ENCODE data around the gene BACH2.

Gene BACH2

GRCh38 chr6:90088009-90088408 is 208.6 kb downstream of the BACH2 start:
- Histone ChIP-seq H2BK5ac (ENCODE audit: low read depth, low read length, poor library complexity, severe bottlenecking) (no peak overlapping the region), H3K4me2 (ENCODE audit: low read length, poor library complexity, severe bottlenecking) (no peak overlapping the region), H3K23ac (ENCODE audit: low read length in 2 of 2) (no peak overlapping the region), H3K36me3 (ENCODE audit: control insufficient read depth in 1 of 2, insufficient read depth in 2 of 2, low read depth in 1 of 2, low read length in 2 of 2) (no peaks in the 10 kb centered on the region), H3K14ac (ENCODE audit: low read length in 2 of 2) (no peak overlapping the region), H3K79me1 (replicated peaks; ENCODE audit: low read length, poor library complexity, severe bottlenecking) (no peaks in the 10 kb centered on the region), H2AFZ (ENCODE audit: low read depth, low read length) (no peak overlapping the region), H2BK15ac (ENCODE audit: low read depth, poor library complexity, severe bottlenecking) (no peak overlapping the region), H2AK5ac (ENCODE audit: low read length, severe bottlenecking) (no peak overlapping the region), H3K27ac (ENCODE audit: low read length, poor library complexity, severe bottlenecking) (no peak overlapping the region), H4K91ac (ENCODE audit: low read length) (no peak overlapping the region), H3K9ac (ENCODE audit: low read length) (no peak overlapping the region), H3K18ac (ENCODE audit: low read depth in 1 of 2, low read length in 2 of 2) (no peak overlapping the region), H3K4ac (ENCODE audit: low read depth in 1 of 2, low read length in 2 of 2) (no peak overlapping the region), H3K27me3 (ENCODE audit: control insufficient read depth in 1 of 2, insufficient read depth in 1 of 2, low read length in 2 of 2) (no peaks in the 10 kb centered on the region), H4K8ac (ENCODE audit: low read length) (no peak overlapping the region), H3K4me3 (ENCODE audit: insufficient read depth in 1 of 2, low read depth in 1 of 2, low read length in 2 of 2) (no peak overlapping the region), H2BK120ac (ENCODE audit: low read depth, low read length) (no peak overlapping the region), H2BK12ac (ENCODE audit: low read length in 2 of 2) (no peak overlapping the region), H3K9me3 (ENCODE audit: control insufficient read depth, low read length) (no peaks in the 10 kb centered on the region), H3K4me1 (ENCODE audit: control insufficient read depth, insufficient read depth, low read depth, low read length) (no peaks in the 10 kb centered on the region)
- peak; percentile 70 for DNase-seq

GRCh38 chr6:90087106-90087833 is 209.4 kb downstream of the BACH2 start:
- Histone ChIP-seq H2AFZ (ENCODE audit: low read depth, low read length) (no peak overlapping the region), H3K4me3 (ENCODE audit: insufficient read depth in 1 of 2, low read depth in 1 of 2, low read length in 2 of 2) (no peak overlapping the region), H3K4me1 (ENCODE audit: control insufficient read depth, insufficient read depth, low read depth, low read length) (no peaks in the 10 kb centered on the region), H3K9ac (ENCODE audit: low read length) (no peak overlapping the region), H3K79me1 (replicated peaks; ENCODE audit: low read length, poor library complexity, severe bottlenecking) (no peaks in the 10 kb centered on the region), H3K36me3 (ENCODE audit: control insufficient read depth in 1 of 2, insufficient read depth in 2 of 2, low read depth in 1 of 2, low read length in 2 of 2) (no peaks in the 10 kb centered on the region), H2BK120ac (ENCODE audit: low read depth, low read length) (no peak overlapping the region), H3K27me3 (ENCODE audit: control insufficient read depth in 1 of 2, insufficient read depth in 1 of 2, low read length in 2 of 2) (no peaks in the 10 kb centered on the region), H2BK5ac (ENCODE audit: low read depth, low read length, poor library complexity, severe bottlenecking) (no peak overlapping the region), H2AK5ac (ENCODE audit: low read length, severe bottlenecking) (no peak overlapping the region), H3K23ac (ENCODE audit: low read length in 2 of 2) (no peak overlapping the region), H2BK12ac (ENCODE audit: low read length in 2 of 2) (no peak overlapping the region), H3K4me2 (ENCODE audit: low read length, poor library complexity, severe bottlenecking) (no peak overlapping the region), H3K14ac (ENCODE audit: low read length in 2 of 2) (no peak overlapping the region), H4K91ac (ENCODE audit: low read length) (no peak overlapping the region), H3K18ac (ENCODE audit: low read depth in 1 of 2, low read length in 2 of 2) (no peak overlapping the region), H3K27ac (ENCODE audit: low read length, poor library complexity, severe bottlenecking) (no peak overlapping the region), H4K8ac (ENCODE audit: low read length) (no peak overlapping the region), H2BK15ac (ENCODE audit: low read depth, poor library complexity, severe bottlenecking) (no peak overlapping the region), H3K9me3 (ENCODE audit: control insufficient read depth, low read length) (no peaks in the 10 kb centered on the region), H3K4ac (ENCODE audit: low read depth in 1 of 2, low read length in 2 of 2) (no peak overlapping the region)
- DNase-seq, result peak; percentile 43
- WGBS, result 70% methylated on average over 4 of the region's 5 CpGs

GRCh38 chr6:90086517-90086916 is 210.1 kb downstream of the BACH2 start:
- H2BK120ac ChIP-seq (ENCODE audit: low read depth, low read length), result no peak overlapping the region
- H3K4me2 ChIP-seq (ENCODE audit: low read length, poor library complexity, severe bottlenecking), result no peak overlapping the region
- no peaks in the 10 kb centered on the region for H3K27me3 ChIP-seq (ENCODE audit: control insufficient read depth in 1 of 2, insufficient read depth in 1 of 2, low read length in 2 of 2)
- 53% methylated on average over 7 of the region's 7 CpGs for WGBS
- no peak overlapping the region for H2BK15ac ChIP-seq (ENCODE audit: low read depth, poor library complexity, severe bottlenecking)
- no peak overlapping the region for H3K4me3 ChIP-seq (ENCODE audit: insufficient read depth in 1 of 2, low read depth in 1 of 2, low read length in 2 of 2)
- H3K79me1 ChIP-seq (replicated peaks; ENCODE audit: low read length, poor library complexity, severe bottlenecking), result no peaks in the 10 kb centered on the region
- no peak overlapping the region for H4K91ac ChIP-seq (ENCODE audit: low read length)
- H3K14ac ChIP-seq (ENCODE audit: low read length in 2 of 2), result no peak overlapping the region
- no peaks in the 10 kb centered on the region for H3K36me3 ChIP-seq (ENCODE audit: control insufficient read depth in 1 of 2, insufficient read depth in 2 of 2, low read depth in 1 of 2, low read length in 2 of 2)
- H3K23ac ChIP-seq (ENCODE audit: low read length in 2 of 2), result no peak overlapping the region
- H2AFZ ChIP-seq (ENCODE audit: low read depth, low read length), result no peak overlapping the region
- H2AK5ac ChIP-seq (ENCODE audit: low read length, severe bottlenecking), result no peak overlapping the region
- no peak overlapping the region for H3K9ac ChIP-seq (ENCODE audit: low read length)
- H2BK12ac ChIP-seq (ENCODE audit: low read length in 2 of 2), result no peak overlapping the region
- H3K18ac ChIP-seq (ENCODE audit: low read depth in 1 of 2, low read length in 2 of 2), result no peak overlapping the region
- no peaks in the 10 kb centered on the region for H3K4me1 ChIP-seq (ENCODE audit: control insufficient read depth, insufficient read depth, low read depth, low read length)
- no peaks in the 10 kb centered on the region for H3K9me3 ChIP-seq (ENCODE audit: control insufficient read depth, low read length)
- H4K8ac ChIP-seq (ENCODE audit: low read length), result no peak overlapping the region
- H3K27ac ChIP-seq (ENCODE audit: low read length, poor library complexity, severe bottlenecking), result no peak overlapping the region
- H3K4ac ChIP-seq (ENCODE audit: low read depth in 1 of 2, low read length in 2 of 2), result no peak overlapping the region
- H2BK5ac ChIP-seq (ENCODE audit: low read depth, low read length, poor library complexity, severe bottlenecking), result no peak overlapping the region
- peak; percentile 17 for DNase-seq

GRCh38 chr6:90083891-90084290 is 212.8 kb downstream of the BACH2 start:
- WGBS, result 93% methylated on average over 4 of the region's 4 CpGs
- no peaks in the 10 kb centered on the region for H3K4me1 ChIP-seq (ENCODE audit: control insufficient read depth, insufficient read depth, low read depth, low read length)
- H3K23ac ChIP-seq (ENCODE audit: low read length in 2 of 2), result no peak overlapping the region
- no peaks in the 10 kb centered on the region for H3K79me1 ChIP-seq (replicated peaks; ENCODE audit: low read length, poor library complexity, severe bottlenecking)
- no peak overlapping the region for H3K18ac ChIP-seq (ENCODE audit: low read depth in 1 of 2, low read length in 2 of 2)
- H3K27ac ChIP-seq (ENCODE audit: low read length, poor library complexity, severe bottlenecking), result no peak overlapping the region
- H2BK12ac ChIP-seq (ENCODE audit: low read length in 2 of 2), result no peak overlapping the region
- no peaks in the 10 kb centered on the region for H3K36me3 ChIP-seq (ENCODE audit: control insufficient read depth in 1 of 2, insufficient read depth in 2 of 2, low read depth in 1 of 2, low read length in 2 of 2)
- no peak overlapping the region for H3K4me3 ChIP-seq (ENCODE audit: insufficient read depth in 1 of 2, low read depth in 1 of 2, low read length in 2 of 2)
- H2BK15ac ChIP-seq (ENCODE audit: low read depth, poor library complexity, severe bottlenecking), result no peak overlapping the region
- no peak overlapping the region for H3K14ac ChIP-seq (ENCODE audit: low read length in 2 of 2)
- no peak overlapping the region for H3K9ac ChIP-seq (ENCODE audit: low read length)
- no peak overlapping the region for H3K4me2 ChIP-seq (ENCODE audit: low read length, poor library complexity, severe bottlenecking)
- no peak overlapping the region for H2BK5ac ChIP-seq (ENCODE audit: low read depth, low read length, poor library complexity, severe bottlenecking)
- no peaks in the 10 kb centered on the region for H3K27me3 ChIP-seq (ENCODE audit: control insufficient read depth in 1 of 2, insufficient read depth in 1 of 2, low read length in 2 of 2)
- H2BK120ac ChIP-seq (ENCODE audit: low read depth, low read length), result no peak overlapping the region
- H3K4ac ChIP-seq (ENCODE audit: low read depth in 1 of 2, low read length in 2 of 2), result no peak overlapping the region
- H4K91ac ChIP-seq (ENCODE audit: low read length), result no peak overlapping the region
- H2AFZ ChIP-seq (ENCODE audit: low read depth, low read length), result no peak overlapping the region
- no peak for DNase-seq
- H3K9me3 ChIP-seq (ENCODE audit: control insufficient read depth, low read length), result no peaks in the 10 kb centered on the region
- H2AK5ac ChIP-seq (ENCODE audit: low read length, severe bottlenecking), result no peak overlapping the region
- no peak overlapping the region for H4K8ac ChIP-seq (ENCODE audit: low read length)
